HepG2 (cell line): ENCODE data around the gene IL1RAPL1. TPM values are rescaled to one million over a fixed set of nuclear protein-coding genes. Genes with fewer than 3 reads are reported as not detected.

Experiments used
- ATAC-seq: fragments of 200-7000 bp; cut with Tn5 transposase; 3 replicates; pipeline ENCODE4 v1.9.1; 2020; ENCODE audit warnings: mild to moderate bottlenecking, moderate library complexity
- BruUV-seq: library from RNA; stranded (reverse); fragments of 400-500 nt; replicated peaks from 2 replicates; lab custom pipeline; 2021; lab: Mats Ljungman, UMichigan
- CTCF ChIA-PET: fragments of 300-600 bp; formaldehyde crosslinking; extraction: SDS; loops from one replicate; lab custom pipeline; 2021; ENCODE audit warnings: low total read pairs, inconsistent platforms, low intra/inter-chr PET ratio; lab: Yijun Ruan, JAX
- POLR2A ChIA-PET: fragments of 350-600 bp; sonication (Branson Sonifier 250); formaldehyde crosslinking; loops from one replicate; lab custom pipeline; 2020; ENCODE audit warnings: antibody characterized with exemption, inconsistent platforms; lab: Yijun Ruan, JAX
- DNase-seq: peaks from one replicate; pipeline ENCODE4 v3.0.0-alpha.2; 2015; ENCODE audit warnings: low spot score
- FAIRE-seq: peaks from 3 replicates; lab custom pipeline; 2011; peaks lifted over from hg19 to GRCh38; lab: Jason Lieb, UNC
- H2AFZ ChIP-seq: one replicate; pipeline ENCODE4 v1.6.1; 2011; ENCODE audit warnings: low read length, inconsistent platforms
- H3K27ac ChIP-seq: fragments of 300-600 bp; 3 replicates; pipeline ENCODE4 v1.8.0; 2011; ENCODE audit warnings: mixed run types, mild to moderate bottlenecking, mixed read lengths, low read length, inconsistent platforms; ENCODE audit not compliant: insufficient read depth; ENCODE audit errors: extremely low read length
- H3K27me3 ChIP-seq, 2 experiments: fragments of 200-600 bp in 1 of 2; 2 replicates in 1 of 2; 3 replicates in 1 of 2; pipeline versions ENCODE4 v1.6.0 to v1.8.0; 2011; ENCODE audit warnings: low read length in 2 of 2, mild to moderate bottlenecking in 2 of 2, moderate library complexity in 2 of 2, inconsistent platforms in 1 of 2; ENCODE audit not compliant: insufficient read depth in 2 of 2, control insufficient read depth in 1 of 2
- H3K36me3 ChIP-seq, 2 experiments: fragments of 200-600 bp in 1 of 2; replicated peaks in 1 of 2; 2 replicates in 1 of 2; 3 replicates in 1 of 2; pipeline versions ENCODE4 v1.5.1 to v1.8.0; 2011; ENCODE audit warnings: low read length in 2 of 2, inconsistent platforms in 1 of 2; ENCODE audit not compliant: insufficient read depth in 2 of 2, control insufficient read depth in 1 of 2
- H3K4me1 ChIP-seq: 2 replicates; pipeline ENCODE4 v1.5.1; 2012; ENCODE audit warnings: low read length, inconsistent platforms; ENCODE audit not compliant: insufficient read depth
- H3K4me2 ChIP-seq: 2 replicates; pipeline ENCODE4 v1.6.0; 2011; ENCODE audit warnings: low read depth, low read length, inconsistent platforms
- H3K4me3 ChIP-seq, 3 experiments: fragments of 200-600 bp in 1 of 3; sonication (generic), shearing (Covaris generic) in 1 of 3; replicated peaks in 1 of 3; 2 replicates each; pipeline ENCODE4 v1.5.1; 2011 to 2016; ENCODE audit warnings: low read length in 3 of 3, inconsistent platforms in 2 of 3, low read depth in 2 of 3, mild to moderate bottlenecking in 2 of 3, control low read depth in 1 of 3, mixed read lengths in 1 of 3; ENCODE audit not compliant: insufficient read depth in 1 of 3
- H3K79me2 ChIP-seq: one replicate; pipeline ENCODE4 v1.6.1; 2011; ENCODE audit warnings: low read length, inconsistent platforms; ENCODE audit not compliant: insufficient read depth
- H3K9ac ChIP-seq: 2 replicates; pipeline ENCODE4 v1.6.0; 2011; ENCODE audit warnings: mild to moderate bottlenecking, low read depth, low read length, inconsistent platforms; ENCODE audit not compliant: insufficient read depth
- H3K9me3 ChIP-seq: 2 replicates; pipeline ENCODE4 v1.5.1; 2012; ENCODE audit warnings: mild to moderate bottlenecking, low read length
- H4K20me1 ChIP-seq: 2 replicates; pipeline ENCODE4 v1.6.0; 2011; ENCODE audit warnings: inconsistent platforms, mild to moderate bottlenecking, low read length, moderate library complexity; ENCODE audit not compliant: insufficient read depth
- BCL6 ChIP-seq: IDR thresholded peaks from 2 replicates; pipeline ENCODE4 v1.6.1; 2016; ENCODE audit warnings: missing genetic modification reagents, missing compliant biosample characterization
- HCFC1 ChIP-seq: fragments of 150-350 bp; IDR thresholded peaks from 2 replicates; pipeline ENCODE4 v1.6.1; 2014; ENCODE audit warnings: low read depth, low read length
- HNRNPL ChIP-seq: fragments of 200-400 bp; formaldehyde crosslinking; IDR thresholded peaks from 2 replicates; pipeline ENCODE4 v1.6.1; 2017; ENCODE audit warnings: mild to moderate bottlenecking, low read depth, low read length
- PLRG1 ChIP-seq: fragments of 450-650 bp; conservative IDR thresholded peaks from 2 replicates; pipeline ENCODE4 v1.6.1; 2016
- RAD51 ChIP-seq: fragments of 450-650 bp; IDR thresholded peaks from 2 replicates; pipeline ENCODE4 v1.6.1; 2016; ENCODE audit warnings: borderline replicate concordance
- SNAPC4 ChIP-seq: sonication (generic); formaldehyde crosslinking; IDR thresholded peaks from 2 replicates; pipeline ENCODE4 v1.4.0; 2020; ENCODE audit warnings: mild to moderate bottlenecking, missing genetic modification reagents
- ZFP37 ChIP-seq: sonication (generic); formaldehyde crosslinking; IDR thresholded peaks from 2 replicates; pipeline ENCODE4 v1.4.0; 2020; ENCODE audit warnings: missing genetic modification reagents, borderline replicate concordance
- ZNF234 ChIP-seq: sonication (generic); formaldehyde crosslinking; conservative IDR thresholded peaks from 2 replicates; pipeline ENCODE4 v1.5.1; 2020; ENCODE audit warnings: mild to moderate bottlenecking, missing genetic modification reagents
- ZNF253 ChIP-seq: sonication (generic); formaldehyde crosslinking; IDR thresholded peaks from 2 replicates; pipeline ENCODE4 v1.8.0; 2022; ENCODE audit warnings: mild to moderate bottlenecking, missing genetic modification reagents, borderline replicate concordance
- ZNF770 ChIP-seq: sonication (generic); formaldehyde crosslinking; IDR thresholded peaks from 2 replicates; pipeline ENCODE4 v1.5.0; 2020; ENCODE audit warnings: mild to moderate bottlenecking, missing genetic modification reagents
- ZNF850 ChIP-seq: sonication (generic); formaldehyde crosslinking; conservative IDR thresholded peaks from 2 replicates; pipeline ENCODE4 v1.9.0; 2021; ENCODE audit warnings: mild to moderate bottlenecking, missing genetic modification reagents
- WGBS: methylation state at CpG from one replicate; pipeline ENCODE4 v1.1.6; 2017; ENCODE audit warnings: low lambda C conversion rate; 5-methylcytosine and 5-hydroxymethylcytosine counted together
- in situ Hi-C: cut with HindIII; loops from 2 replicates; pipeline ENCODE4 v1.10.0; 2017; ENCODE audit warnings: low pct_unique_long_range_greater_than_20kb; ENCODE audit not compliant: extremely low pct_ligation_motif_present
- intact Hi-C: fragments of 100-400 bp; cut with micrococcal nuclease; formaldehyde crosslinking; loops from one replicate; pipeline ENCODE4 v1.10.0; 2022; ENCODE audit not compliant: unreplicated experiment
- polyA plus RNA-seq, 8 experiments: library from polyadenylated mRNA; depleted of rRNA in 3 of 8; stranded (reverse) in 7 of 8; unstranded in 1 of 8; fragments of >200 nt; fragmentation: Illumina TruSeq in 4 of 8; extraction: Trizol in 4 of 8; gene quantifications; 2 replicates each; pipeline versions ENCODE4 v1.2.1 to v1.2.3, GENCODE V29; 2011 to 2016; ENCODE audit warnings: low read depth in 4 of 8, missing spikeins in 1 of 8, mixed read lengths in 1 of 8; ENCODE audit not compliant: insufficient read depth in 1 of 8
- total RNA-seq, 5 experiments: library from RNA; depleted of rRNA; stranded (reverse); fragments of >200 nt; fragmentation: Illumina TruSeq; extraction: Trizol; gene quantifications; 2 replicates each; pipeline ENCODE4 v1.2.3, GENCODE V29; 2016; ENCODE audit warnings: low read depth in 1 of 5

Gene IL1RAPL1
- total and polyA plus RNA-seq, 2 of the 13 experiments (the other 11 are each of a cell fraction or from before 2014, with no cell fraction given) = 0.04 TPM; not detected in 1

GRCh38 chrX:29948653-29949052, 1361.4 kb downstream of the IL1RAPL1 start:
- ChIA-PET CTCF (no interaction called here), POLR2A (no interaction called here)
- ATAC-seq (no peak), FAIRE-seq (no peak), DNase-seq (no peak)
- Histone ChIP-seq H3K9ac (no peak overlapping the region), H3K27ac (no peak overlapping the region), H4K20me1 (no peaks in the 10 kb centered on the region), H3K9me3 (no peaks in the 10 kb centered on the region), H3K4me3 (no peak overlapping the region), H3K79me2 (no peaks in the 10 kb centered on the region), H3K27me3 (no peaks in the 10 kb centered on the region), H3K4me2 (no peak overlapping the region), H3K4me1 (no peaks in the 10 kb centered on the region), H2AFZ (no peak overlapping the region), H3K36me3 (no peaks in the 10 kb centered on the region)
- intact Hi-C loops = no loop called here
- in situ Hi-C loops = no loop called here
- BruUV-seq = no TSS peak
- 0% methylated on average over 1 of the region's 1 CpG for WGBS
- TF ChIP-seq PLRG1 (no peak), ZNF234 (CRISPR knock-in tag) (no peak), HNRNPL (no peak), ZFP37 (CRISPR knock-in tag) (no peak), RAD51 (no peak)

- ChIA-PET CTCF (no interaction called here), POLR2A (no interaction called here)
- WGBS = 58% methylated on average over 3 of the region's 3 CpGs
- in situ Hi-C loops = no loop called here
- Histone ChIP-seq H3K27me3 (no peaks in the 10 kb centered on the region), H3K4me1 (no peaks in the 10 kb centered on the region), H3K79me2 (no peaks in the 10 kb centered on the region), H3K9me3 (no peaks in the 10 kb centered on the region), H3K36me3 (no peaks in the 10 kb centered on the region), H3K4me2 (no peak overlapping the region), H3K9ac (no peak overlapping the region), H4K20me1 (no peaks in the 10 kb centered on the region), H3K27ac (no peak overlapping the region), H3K4me3 (no peak overlapping the region), H2AFZ (no peak overlapping the region)
- ATAC-seq (no peak), FAIRE-seq (no peak), DNase-seq (no peak)
- no TSS peak for BruUV-seq
- intact Hi-C loops = no loop called here
- TF ChIP-seq ZNF850 (CRISPR knock-in tag) (no peak), ZNF770 (CRISPR knock-in tag) (no peak), HCFC1 (no peak), BCL6 (CRISPR knock-in tag) (no peak), SNAPC4 (no peak), ZNF253 (no peak)
These were observed 1364.8 kb downstream of the IL1RAPL1 start for GRCh38 chrX:29952016-29952415.
